Neural progenitor cell (in vitro differentiated cells): Measurements from ENCODE around the gene GHRHR. TPM values are rescaled to one million over a fixed set of nuclear protein-coding genes. Genes with fewer than 3 reads are reported as not detected.

Experiments used
- DNase-seq: peaks from one replicate; pipeline ENCODE4 v3.0.0-alpha.2; 2016; ENCODE audit warnings: low spot score
- H2AFZ ChIP-seq: fragments of 200-600 bp; sonication (generic); replicated peaks from 2 replicates; pipeline ENCODE4 v1.6.1; 2016; ENCODE audit warnings: antibody characterized with exemption
- H3F3A ChIP-seq: fragments of 200-600 bp; sonication (generic); 2 replicates; pipeline ENCODE4 v1.6.1; 2016; ENCODE audit warnings: antibody characterized with exemption, low read depth
- H3K27ac ChIP-seq: fragments of 200-600 bp; sonication (generic); 2 replicates; pipeline ENCODE4 v1.5.1; 2016; ENCODE audit warnings: mild to moderate bottlenecking
- H3K27me3 ChIP-seq: fragments of 200-600 bp; sonication (generic); 2 replicates; pipeline ENCODE4 v1.6.1; 2016; ENCODE audit warnings: mild to moderate bottlenecking, moderate library complexity
- H3K36me3 ChIP-seq: fragments of 200-600 bp; sonication (generic); 2 replicates; pipeline ENCODE4 v1.5.1; 2016
- H3K4me1 ChIP-seq: fragments of 200-600 bp; sonication (generic); 2 replicates; pipeline ENCODE4 v1.6.1; 2016; ENCODE audit warnings: mixed run types
- H3K4me2 ChIP-seq: fragments of 200-600 bp; sonication (generic); 2 replicates; pipeline ENCODE4 v1.6.1; 2016
- H3K4me3 ChIP-seq: fragments of 200-600 bp; sonication (generic); 2 replicates; pipeline ENCODE4 v1.5.1; 2016
- H3K79me2 ChIP-seq: fragments of 200-600 bp; sonication (generic); 2 replicates; pipeline ENCODE4 v1.6.1; 2016; ENCODE audit warnings: low read depth
- H3K9ac ChIP-seq: fragments of 200-600 bp; sonication (generic); 2 replicates; pipeline ENCODE4 v1.6.1; 2016
- H3K9me3 ChIP-seq: fragments of 200-600 bp; sonication (generic); 2 replicates; pipeline ENCODE4 v1.5.1; 2016; ENCODE audit warnings: low read depth
- H4K20me1 ChIP-seq: fragments of 200-600 bp; sonication (generic); 2 replicates; pipeline ENCODE4 v1.6.1; 2016; ENCODE audit warnings: low read depth
- H3K27ac Mint-ChIP-seq: 3 replicates; pipeline ENCODE4 v1.8.0; 2021; ENCODE audit warnings: mixed read lengths
- H3K27me3 Mint-ChIP-seq: 2 replicates; pipeline ENCODE4 v1.8.0; 2022; ENCODE audit warnings: low read depth, mild to moderate bottlenecking, inconsistent platforms, moderate library complexity, mixed read lengths; ENCODE audit not compliant: insufficient read depth
- H3K36me3 Mint-ChIP-seq: 3 replicates; pipeline ENCODE4 v1.8.0; 2021; ENCODE audit warnings: mixed read lengths
- H3K4me1 Mint-ChIP-seq: 3 replicates; pipeline ENCODE4 v1.8.0; 2021; ENCODE audit warnings: mixed read lengths
- H3K4me3 Mint-ChIP-seq: 3 replicates; pipeline ENCODE4 v1.8.0; 2021; ENCODE audit warnings: mild to moderate bottlenecking, moderate library complexity, mixed read lengths
- H3K9me3 Mint-ChIP-seq: 3 replicates; pipeline ENCODE4 v1.8.0; 2020; ENCODE audit warnings: mixed read lengths
- EZH2 ChIP-seq: fragments of 200-600 bp; sonication (generic); IDR thresholded peaks from 2 replicates; pipeline ENCODE4 v1.6.1; 2017; ENCODE audit warnings: antibody characterized with exemption, mild to moderate bottlenecking, moderate library complexity
- EZH2phosphoT487 ChIP-seq: fragments of 200-600 bp; sonication (generic); IDR thresholded peaks from 2 replicates; pipeline ENCODE4 v1.6.1; 2017; ENCODE audit warnings: antibody characterized with exemption
- total RNA-seq: library from RNA; depleted of rRNA; stranded (reverse); fragments of >200 nt; gene quantifications from 2 replicates; pipeline ENCODE4 v1.2.3, GENCODE V29; 2015; ENCODE audit warnings: low replicate concordance
- TF ChIP-seq, protein P1 (sequence below): fragments of 200-600 bp; sonication (generic); IDR thresholded peaks from 2 replicates; pipeline ENCODE4 v1.5.1; 2017; ENCODE audit warnings: antibody characterized with exemption, mild to moderate bottlenecking

Gene GHRHR
- total RNA-seq, 1 donor from 2014 or later: not detected

GRCh38 chr7:30996256-30996655 is 32.5 kb downstream of the GHRHR start:
- Histone ChIP-seq H3K27me3 (no peaks in the 10 kb centered on the region), H3K4me3 (no peak overlapping the region), H3K4me1 (no peaks in the 10 kb centered on the region), H3K79me2 (no peaks in the 10 kb centered on the region), H3K9ac (no peak overlapping the region), H2AFZ (no peak overlapping the region), H3K36me3 (no peaks in the 10 kb centered on the region), H4K20me1 (no peaks in the 10 kb centered on the region), H3K4me2 (no peak overlapping the region), H3K9me3 (no peaks in the 10 kb centered on the region), H3F3A (no peaks in the 10 kb centered on the region), H3K27ac (no peak overlapping the region)
- no peak for TF ChIP-seq EZH2
- TF ChIP-seq, protein P1, sequence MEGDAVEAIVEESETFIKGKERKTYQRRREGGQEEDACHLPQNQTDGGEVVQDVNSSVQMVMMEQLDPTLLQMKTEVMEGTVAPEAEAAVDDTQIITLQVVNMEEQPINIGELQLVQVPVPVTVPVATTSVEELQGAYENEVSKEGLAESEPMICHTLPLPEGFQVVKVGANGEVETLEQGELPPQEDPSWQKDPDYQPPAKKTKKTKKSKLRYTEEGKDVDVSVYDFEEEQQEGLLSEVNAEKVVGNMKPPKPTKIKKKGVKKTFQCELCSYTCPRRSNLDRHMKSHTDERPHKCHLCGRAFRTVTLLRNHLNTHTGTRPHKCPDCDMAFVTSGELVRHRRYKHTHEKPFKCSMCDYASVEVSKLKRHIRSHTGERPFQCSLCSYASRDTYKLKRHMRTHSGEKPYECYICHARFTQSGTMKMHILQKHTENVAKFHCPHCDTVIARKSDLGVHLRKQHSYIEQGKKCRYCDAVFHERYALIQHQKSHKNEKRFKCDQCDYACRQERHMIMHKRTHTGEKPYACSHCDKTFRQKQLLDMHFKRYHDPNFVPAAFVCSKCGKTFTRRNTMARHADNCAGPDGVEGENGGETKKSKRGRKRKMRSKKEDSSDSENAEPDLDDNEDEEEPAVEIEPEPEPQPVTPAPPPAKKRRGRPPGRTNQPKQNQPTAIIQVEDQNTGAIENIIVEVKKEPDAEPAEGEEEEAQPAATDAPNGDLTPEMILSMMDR: no peak
- no peak for TF ChIP-seq EZH2phosphoT487
- Mint-ChIP-seq H3K9me3 (no peaks in the 10 kb centered on the region), H3K27me3 (peaks cover 15% of the 10 kb centered on the region), H3K4me1 (peaks cover 45% of the 10 kb centered on the region), H3K4me3 (no peak overlapping the region), H3K27ac (peak overlapping the region; percentile 60), H3K36me3 (peaks cover 4% of the 10 kb centered on the region)
- DNase-seq: no peak

DNA sequence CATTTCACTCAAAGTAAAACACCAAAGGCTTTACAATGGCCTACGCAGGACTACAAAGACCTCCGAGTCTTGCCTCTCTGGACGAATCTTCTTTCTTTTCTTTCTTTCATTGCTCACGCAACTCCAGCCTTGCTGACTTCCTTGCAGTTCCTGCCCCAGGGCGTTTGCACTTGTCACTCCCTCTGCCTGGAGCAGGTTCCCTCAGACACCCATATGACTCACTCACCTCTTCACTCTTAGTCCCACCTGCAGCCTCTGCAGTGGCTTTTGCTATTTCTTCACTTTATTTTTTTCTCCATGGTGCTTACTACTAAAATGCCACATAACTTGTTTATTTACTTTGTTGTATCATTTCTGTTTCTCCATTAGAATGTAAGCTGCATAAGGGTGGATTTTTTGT is 33.1 kb downstream of the GHRHR start:
- Mint-ChIP-seq H3K36me3 (peaks cover 4% of the 10 kb centered on the region), H3K27me3 (peaks cover 16% of the 10 kb centered on the region), H3K4me1 (peaks cover 46% of the 10 kb centered on the region), H3K4me3 (no peak overlapping the region), H3K9me3 (no peaks in the 10 kb centered on the region), H3K27ac (peak overlapping the region; percentile 55)
- Histone ChIP-seq H3K27me3 (no peaks in the 10 kb centered on the region), H3K36me3 (no peaks in the 10 kb centered on the region), H3K9me3 (no peaks in the 10 kb centered on the region), H3K79me2 (no peaks in the 10 kb centered on the region), H3K9ac (no peak overlapping the region), H3K4me1 (no peaks in the 10 kb centered on the region), H4K20me1 (no peaks in the 10 kb centered on the region), H2AFZ (no peak overlapping the region), H3F3A (no peaks in the 10 kb centered on the region), H3K4me2 (no peak overlapping the region), H3K4me3 (no peak overlapping the region), H3K27ac (no peak overlapping the region)
- TF ChIP-seq EZH2 (no peak), EZH2phosphoT487 (no peak)
- TF ChIP-seq, protein P1: no peak
- no peak for DNase-seq

DNA sequence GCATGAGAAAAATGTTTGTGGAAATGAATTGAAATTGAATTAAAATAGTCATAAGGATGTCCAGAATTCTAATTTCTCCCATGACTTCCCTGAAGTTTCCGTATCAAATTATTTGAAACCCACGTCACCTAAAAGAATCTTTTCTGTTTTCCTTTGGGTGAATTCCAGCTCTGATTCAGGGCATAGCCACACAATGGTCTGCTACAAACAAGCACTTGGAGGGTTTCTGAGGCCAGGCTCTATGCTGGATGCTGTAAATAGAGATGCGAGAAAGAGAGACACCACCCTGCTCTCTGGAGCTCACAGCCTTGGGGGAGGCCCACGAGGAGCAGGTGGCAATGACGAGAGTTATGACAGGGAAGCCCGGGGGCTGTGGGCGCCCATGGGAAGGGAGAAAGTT is 33.6 kb downstream of the GHRHR start:
- no peak overlapping the region for H3K9ac ChIP-seq
- no peak overlapping the region for H3K4me2 ChIP-seq
- no peak overlapping the region for H3K27ac ChIP-seq
- H3K4me3 ChIP-seq: no peak overlapping the region
- H3K9me3 Mint-ChIP-seq: peaks cover under 1% of the 10 kb centered on the region
- H4K20me1 ChIP-seq: no peaks in the 10 kb centered on the region
- TF ChIP-seq, protein P1: no peak
- TF ChIP-seq EZH2phosphoT487 (no peak), EZH2 (no peak)
- H3K36me3 Mint-ChIP-seq: peaks cover 4% of the 10 kb centered on the region
- DNase-seq: no peak
- peak overlapping the region; percentile 15 for H3K27ac Mint-ChIP-seq
- no peaks in the 10 kb centered on the region for H3K9me3 ChIP-seq
- no peaks in the 10 kb centered on the region for H3K4me1 ChIP-seq
- peaks cover 16% of the 10 kb centered on the region for H3K27me3 Mint-ChIP-seq
- no peaks in the 10 kb centered on the region for H3K36me3 ChIP-seq
- H2AFZ ChIP-seq: no peak overlapping the region
- no peaks in the 10 kb centered on the region for H3F3A ChIP-seq
- H3K27me3 ChIP-seq: no peaks in the 10 kb centered on the region
- H3K4me1 Mint-ChIP-seq: peaks cover 42% of the 10 kb centered on the region
- no peaks in the 10 kb centered on the region for H3K79me2 ChIP-seq
- no peak overlapping the region for H3K4me3 Mint-ChIP-seq
